A549 (cell line): ENCODE measurements around the gene SPINK8. TPM values are rescaled to one million over a fixed set of nuclear protein-coding genes. Genes with fewer than 3 reads are reported as not detected.
"Not testable (repeated sequence)": the region's sequence is repeated elsewhere in the genome, so short reads cannot be mapped to it uniquely, and the experiment has no call there.

Experiments
- ATAC-seq, 2 experiments: fragments of 200-7000 bp in 1 of 2; fragments of >200 bp in 1 of 2; cut with Nextera tagmentation in 1 of 2; cut with Tn5 transposase in 1 of 2; 3 replicates each; pipeline versions ENCODE4 v1.8.0 to v1.9.1; 2018 to 2020; ENCODE audit warnings: mild to moderate bottlenecking in 1 of 2, moderate library complexity in 1 of 2
- CTCF ChIA-PET: fragments of 300-600 bp; sonication (Branson Sonifier 250); formaldehyde crosslinking; extraction: SDS; loops from one replicate; lab custom pipeline; 2021; ENCODE audit warnings: antibody characterized with exemption, inconsistent platforms; lab: Yijun Ruan, JAX
- POLR2A ChIA-PET: fragments of 350-600 bp; formaldehyde crosslinking; extraction: SDS; loops from one replicate; lab custom pipeline; 2021; ENCODE audit warnings: antibody characterized with exemption, inconsistent platforms; lab: Yijun Ruan, JAX
- DNase-seq, 2 experiments: peaks; one replicate each; pipeline versions ENCODE4 v3.0.0 to v3.0.0-alpha.2; 2011 to 2016; ENCODE audit warnings: low read depth in 1 of 2, low spot score in 1 of 2
- FAIRE-seq: peaks from 2 replicates; lab custom pipeline; 2011; peaks lifted over from hg19 to GRCh38; lab: Jason Lieb, UNC
- H3K27ac ChIP-seq, 2 experiments: fragments of >200 bp; sonication (Bioruptor Twin); formaldehyde crosslinking; 3 replicates each; pipeline ENCODE4 v1.5.1; 2016 to 2017
- H3K4me1 ChIP-seq: fragments of >200 bp; sonication (Bioruptor Twin); formaldehyde crosslinking; 3 replicates; pipeline ENCODE4 v1.6.1; 2016
- H3K4me2 ChIP-seq: fragments of >200 bp; sonication (Bioruptor Twin); formaldehyde crosslinking; 3 replicates; pipeline ENCODE4 v1.6.1; 2016
- H3K4me3 ChIP-seq: fragments of >200 bp; sonication (Bioruptor Twin); formaldehyde crosslinking; 3 replicates; pipeline ENCODE4 v1.5.1; 2016
- H3K9me3 ChIP-seq: fragments of >200 bp; sonication (Bioruptor Twin); formaldehyde crosslinking; 3 replicates; pipeline ENCODE4 v1.6.1; 2016
- BCL3 ChIP-seq: fragments of >200 bp; sonication (Bioruptor Twin); formaldehyde crosslinking; IDR thresholded peaks from 3 replicates; pipeline ENCODE4 v1.6.1; 2016
- CBX2 ChIP-seq: fragments of 200-600 bp; sonication (generic); IDR thresholded peaks from 2 replicates; pipeline ENCODE4 v1.6.1; 2016; ENCODE audit warnings: low read depth, mild to moderate bottlenecking, borderline replicate concordance
- CHD4 ChIP-seq: fragments of 200-600 bp; sonication (generic); IDR thresholded peaks from 2 replicates; pipeline ENCODE4 v1.6.1; 2016; ENCODE audit warnings: antibody characterized with exemption, mild to moderate bottlenecking, borderline replicate concordance
- FOXS1 ChIP-seq: fragments of 250-450 bp; sonication (Bioruptor Pico); IDR thresholded peaks from 2 replicates; pipeline ENCODE4 v1.5.0; 2020; ENCODE audit warnings: mild to moderate bottlenecking, moderate library complexity
- HDAC2 ChIP-seq: fragments of 200-600 bp; sonication (generic); IDR thresholded peaks from 2 replicates; pipeline ENCODE4 v1.6.1; 2016
- HES2 ChIP-seq: fragments of >200 bp; sonication (Bioruptor Twin); formaldehyde crosslinking; IDR thresholded peaks from 2 replicates; pipeline ENCODE4 v1.6.1; 2016
- HOXA7 ChIP-seq: fragments of 250-450 bp; sonication (Bioruptor Pico); IDR thresholded peaks from 2 replicates; pipeline ENCODE4 v1.5.0; 2020; ENCODE audit warnings: mild to moderate bottlenecking, moderate library complexity
- HOXB13 ChIP-seq: fragments of 250-450 bp; sonication (Bioruptor Pico); IDR thresholded peaks from 2 replicates; pipeline ENCODE4 v1.5.0; 2020; ENCODE audit warnings: low read depth, mild to moderate bottlenecking, moderate library complexity
- JUNB ChIP-seq: fragments of >200 bp; sonication (Bioruptor Twin); formaldehyde crosslinking; IDR thresholded peaks from 2 replicates; pipeline ENCODE4 v1.6.1; 2016
- NFE2L2 ChIP-seq: fragments of 150-350 bp; conservative IDR thresholded peaks from 2 replicates; pipeline ENCODE4 v1.6.1; 2014; ENCODE audit warnings: low read length
- PHF8 ChIP-seq: fragments of 200-600 bp; sonication (generic); IDR thresholded peaks from 2 replicates; pipeline ENCODE4 v1.6.1; 2016; ENCODE audit warnings: low read depth, mild to moderate bottlenecking, antibody characterized with exemption, moderate library complexity, borderline replicate concordance
- RAD21 ChIP-seq, 2 experiments: fragments of >200 bp in 1 of 2; sonication (Bioruptor Twin) in 1 of 2; formaldehyde crosslinking in 1 of 2; IDR thresholded peaks in 1 of 2; conservative IDR thresholded peaks in 1 of 2; 2 replicates in 1 of 2; 3 replicates in 1 of 2; pipeline ENCODE4 v1.6.1; 2012 to 2018; ENCODE audit warnings: inconsistent platforms in 1 of 2
- RARB ChIP-seq: fragments of 250-450 bp; sonication (Bioruptor Pico); IDR thresholded peaks from 2 replicates; pipeline ENCODE4 v1.8.0; 2021; ENCODE audit warnings: mild to moderate bottlenecking, moderate library complexity
- REST ChIP-seq: fragments of 200-600 bp; sonication (generic); IDR thresholded peaks from 2 replicates; pipeline ENCODE4 v1.6.1; 2016; ENCODE audit warnings: antibody characterized with exemption, mild to moderate bottlenecking, moderate library complexity
- SMC3 ChIP-seq: fragments of >200 bp; sonication (Bioruptor Twin); formaldehyde crosslinking; IDR thresholded peaks from 3 replicates; pipeline ENCODE4 v1.6.1; 2018; ENCODE audit warnings: inconsistent platforms
- SREBF2 ChIP-seq: fragments of 450-650 bp; IDR thresholded peaks from 2 replicates; pipeline ENCODE4 v1.6.1; 2014; ENCODE audit warnings: mild to moderate bottlenecking, moderate library complexity
- ZSCAN20 ChIP-seq: fragments of 250-450 bp; sonication (Bioruptor Pico); IDR thresholded peaks from 2 replicates; pipeline ENCODE4 v1.8.0; 2022; ENCODE audit warnings: mild to moderate bottlenecking, moderate library complexity
- WGBS: methylation state at CpG from one replicate; pipeline ENCODE4 v1.1.6; 2017; ENCODE audit errors: missing lambda C conversion rate; 5-methylcytosine and 5-hydroxymethylcytosine counted together
- polyA plus RNA-seq, 4 experiments: library from polyadenylated mRNA; depleted of rRNA in 3 of 4; stranded (reverse); fragments of >200 nt; fragmentation: RNase III in 1 of 4; extraction: RNeasy Plus Mini Kit Qiagen cat#74134 plus additional on column Dnase treatment in 1 of 4; gene quantifications; 2 replicates in 3 of 4; 3 replicates in 1 of 4; pipeline ENCODE4 v1.2.3, GENCODE V29; 2011 to 2017

The SPINK8 gene
- polyA plus RNA-seq, 2 of the 4 experiments (the other 2 are of a cell fraction) = not detected

- ChIA-PET CTCF (interaction anchor here (1.0 to 16.9 kb wide), 6 partner anchors 9 to 277 kb away, joined by 3 to 270 read pairs (median 10); no protein-coding TSS in a partner anchor), POLR2A (no interaction called here)
- Histone ChIP-seq H3K9me3 (no peaks in the 10 kb centered on the region), H3K27ac (no peak overlapping the region), H3K4me1 (no peaks in the 10 kb centered on the region), H3K4me2 (no peak overlapping the region), H3K4me3 (no peak overlapping the region)
- FAIRE-seq (no peak), ATAC-seq (no peak), DNase-seq (no peak)
- TF ChIP-seq HES2 = no peak
- no peak for TF ChIP-seq RAD21 (conservative IDR thresholded peaks at IDR 0.05 in 1 of 2, IDR thresholded peaks at IDR 0.05 in 1 of 2)
- no peak for TF ChIP-seq CBX2
- WGBS = 94% methylated on average over 13 of the region's 38 CpGs
Observed at GRCh38 chr3:48271763-48272498, 61.5 kb downstream of the SPINK8 start.

- H3K4me1 ChIP-seq, H3K4me2 ChIP-seq, H3K27ac ChIP-seq, POLR2A ChIA-PET, FAIRE-seq, H3K9me3 ChIP-seq, DNase-seq, ATAC-seq, H3K4me3 ChIP-seq: not testable (repeated sequence)
- CTCF ChIA-PET = interaction anchor here (1.3 to 16.9 kb wide), 2 partner anchors 157 to 163 kb away, joined by 4 to 270 read pairs; no protein-coding TSS in a partner anchor
- WGBS = 95% methylated on average over 10 of the region's 10 CpGs
Observed at GRCh38 chr3:48271223-48271622, 62.2 kb downstream of the SPINK8 start.

GRCh38 chr3:48270306-48270705 is 63.2 kb downstream of the SPINK8 start:
- Histone ChIP-seq H3K4me3 (no peak overlapping the region), H3K4me1 (no peaks in the 10 kb centered on the region), H3K27ac (no peak overlapping the region), H3K4me2 (no peak overlapping the region), H3K9me3 (no peaks in the 10 kb centered on the region)
- POLR2A ChIA-PET = no interaction called here
- DNase-seq (no peak), ATAC-seq (no peak), FAIRE-seq (no peak)
- no peak for TF ChIP-seq HDAC2
- no peak for TF ChIP-seq SREBF2
- TF ChIP-seq RARB = no peak
- no peak for TF ChIP-seq CHD4
- no peak for TF ChIP-seq FOXS1
- TF ChIP-seq BCL3 = no peak
- no peak for TF ChIP-seq SMC3
- 90% methylated on average over 2 of the region's 2 CpGs for WGBS
- CTCF ChIA-PET = interaction anchor here (0.7 to 16.9 kb wide), 5 partner anchors 18 to 171 kb away, joined by 3 to 270 read pairs (median 4); no protein-coding TSS in a partner anchor

GRCh38 chr3:48269592-48269991 is 63.9 kb downstream of the SPINK8 start:
- Histone ChIP-seq H3K4me2 (no peak overlapping the region), H3K9me3 (no peaks in the 10 kb centered on the region), H3K4me1 (no peaks in the 10 kb centered on the region), H3K4me3 (no peak overlapping the region), H3K27ac (no peak overlapping the region)
- 91% methylated on average over 8 of the region's 8 CpGs for WGBS
- no peak for ATAC-seq
- ChIA-PET POLR2A (no interaction called here), CTCF (interaction anchor here (0.7 to 16.9 kb wide), 6 partner anchors 19 to 171 kb away, joined by 3 to 270 read pairs (median 4); no protein-coding TSS in a partner anchor)
- DNase-seq = no peak
- TF ChIP-seq HOXB13 (CRISPR knock-in tag) (no peak), NFE2L2 (no peak), HOXA7 (CRISPR knock-in tag) (no peak), CHD4 (no peak), ZSCAN20 (CRISPR knock-in tag) (no peak), JUNB (no peak), PHF8 (no peak), REST (no peak)
- FAIRE-seq = no peak
